H1 (cell line): ENCODE results near the gene ZNF506. TPM values are rescaled to one million over a fixed set of nuclear protein-coding genes. Genes with fewer than 3 reads are reported as not detected.
"Not testable (repeated sequence)": the region's sequence is repeated elsewhere in the genome, so short reads cannot be mapped to it uniquely, and the experiment has no call there.

Experiments used
- CTCF ChIA-PET: fragments of 300-600 bp; sonication (Branson Sonifier 250); formaldehyde crosslinking; loops from one replicate; lab custom pipeline; 2021; ENCODE audit not compliant: partially characterized antibody; lab: Charles Lee
- POLR2A ChIA-PET: fragments of 300-600 bp; sonication (Branson Sonifier 250); formaldehyde crosslinking; loops from one replicate; lab custom pipeline; 2021; ENCODE audit warnings: inconsistent platforms; ENCODE audit not compliant: partially characterized antibody; lab: Charles Lee
- DNase-seq, 2 experiments: peaks; one replicate each; pipeline versions ENCODE4 v3.0.0 to v3.0.0-alpha.2; 2010 to 2022; ENCODE audit warnings: low spot score in 2 of 2, low read depth in 1 of 2, mixed read lengths in 1 of 2
- FAIRE-seq: peaks from 2 replicates; lab custom pipeline; 2011; peaks lifted over from hg19 to GRCh38; lab: Jason Lieb, UNC
- H2AFZ ChIP-seq: 2 replicates; pipeline ENCODE4 v1.8.1; 2012; ENCODE audit warnings: low read length, inconsistent platforms
- H2AK5ac ChIP-seq: 2 replicates; pipeline ENCODE4 v1.6.1; 2013; ENCODE audit warnings: low read depth, low read length
- H2BK120ac ChIP-seq: replicated peaks from 2 replicates; pipeline ENCODE3; 2013; ENCODE audit warnings: low read depth, low read length, inconsistent platforms
- H2BK12ac ChIP-seq: 2 replicates; pipeline ENCODE4 v1.6.1; 2013; ENCODE audit warnings: low read depth, low read length
- H2BK15ac ChIP-seq: 2 replicates; pipeline ENCODE4 v1.6.1; 2013; ENCODE audit warnings: low read length
- H2BK20ac ChIP-seq: 2 replicates; pipeline ENCODE4 v1.6.1; 2013; ENCODE audit warnings: low read length
- H2BK5ac ChIP-seq: 2 replicates; pipeline ENCODE4 v1.6.1; 2013; ENCODE audit warnings: low read depth, low read length
- H3K14ac ChIP-seq: 2 replicates; pipeline ENCODE4 v1.6.1; 2013; ENCODE audit warnings: inconsistent platforms; ENCODE audit not compliant: insufficient read length
- H3K18ac ChIP-seq: 2 replicates; pipeline ENCODE4 v1.6.1; 2013; ENCODE audit warnings: low read length; ENCODE audit errors: extremely low read depth
- H3K23ac ChIP-seq: 2 replicates; pipeline ENCODE4 v1.6.1; 2013; ENCODE audit warnings: inconsistent platforms; ENCODE audit not compliant: insufficient read length
- H3K23me2 ChIP-seq: 2 replicates; pipeline ENCODE4 v1.6.1; 2013; ENCODE audit warnings: low read depth, low read length
- H3K27ac ChIP-seq: 2 replicates; pipeline ENCODE4 v1.6.1; 2011; ENCODE audit warnings: low read depth, low read length, inconsistent platforms
- H3K27me3 ChIP-seq, 4 experiments: replicated peaks in 1 of 4; 1 replicate in 1 of 4; 2 replicates in 3 of 4; pipeline versions ENCODE4 v1.6.1 to v1.8.1; 2011 to 2013; ENCODE audit warnings: low read length in 3 of 4, mild to moderate bottlenecking in 3 of 4, inconsistent platforms in 2 of 4, mixed read lengths in 2 of 4, moderate library complexity in 1 of 4; ENCODE audit not compliant: control insufficient read depth in 3 of 4, insufficient read depth in 3 of 4; ENCODE audit errors: extremely low read depth in 1 of 4
- H3K36me3 ChIP-seq, 4 experiments: 2 replicates each; pipeline versions ENCODE4 v1.6.1 to v1.8.1; 2011 to 2013; ENCODE audit warnings: mild to moderate bottlenecking in 4 of 4, low read length in 3 of 4, moderate library complexity in 2 of 4, control low read depth in 1 of 4, inconsistent platforms in 1 of 4; ENCODE audit not compliant: insufficient read depth in 4 of 4, control insufficient read depth in 2 of 4
- H3K4ac ChIP-seq: replicated peaks from 2 replicates; pipeline ENCODE3; 2013; ENCODE audit warnings: low read length, low read depth, mixed read lengths, inconsistent platforms; ENCODE audit not compliant: insufficient read length
- H3K4me1 ChIP-seq, 4 experiments: replicated peaks in 1 of 4; 1 replicate in 1 of 4; 2 replicates in 3 of 4; pipeline versions ENCODE4 v1.6.1 to v1.8.1; 2011 to 2013; ENCODE audit warnings: low read length in 3 of 4, inconsistent platforms in 2 of 4, mixed read lengths in 1 of 4; ENCODE audit not compliant: insufficient read depth in 4 of 4, control insufficient read depth in 3 of 4
- H3K4me2 ChIP-seq, 2 experiments: 2 replicates each; pipeline versions ENCODE4 v1.6.1 to v1.8.1; 2011 to 2013; ENCODE audit warnings: low read depth in 2 of 2, low read length in 2 of 2, control low read depth in 1 of 2, inconsistent platforms in 1 of 2, mild to moderate bottlenecking in 1 of 2; ENCODE audit not compliant: insufficient read depth in 1 of 2
- H3K4me3 ChIP-seq, 4 experiments: fragments of 200-600, 300-600 bp in 1 of 4; sonication (generic), shearing (Covaris generic), sonication (Bioruptor Twin) in 1 of 4; 2 replicates each; pipeline versions ENCODE4 v1.5.1 to v1.8.1; 2011 to 2016; ENCODE audit warnings: low read length in 4 of 4, low read depth in 3 of 4, control low read depth in 2 of 4, inconsistent platforms in 2 of 4, mild to moderate bottlenecking in 2 of 4, mixed read lengths in 1 of 4, moderate library complexity in 1 of 4; ENCODE audit not compliant: insufficient read depth in 2 of 4; ENCODE audit errors: extremely low read depth in 1 of 4
- H3K56ac ChIP-seq: replicated peaks from 2 replicates; pipeline ENCODE3; 2013; ENCODE audit warnings: low read depth, mild to moderate bottlenecking, mixed read lengths, low read length, inconsistent platforms; ENCODE audit not compliant: insufficient read length
- H3K79me1 ChIP-seq: 2 replicates; pipeline ENCODE4 v1.6.1; 2013; ENCODE audit warnings: low read depth, low read length, control low read depth
- H3K79me2 ChIP-seq, 2 experiments: 2 replicates each; pipeline versions ENCODE4 v1.6.1 to v1.8.1; 2012 to 2013; ENCODE audit warnings: low read length in 2 of 2, mild to moderate bottlenecking in 2 of 2, inconsistent platforms in 1 of 2; ENCODE audit not compliant: insufficient read depth in 2 of 2, control insufficient read depth in 1 of 2
- H3K9ac ChIP-seq, 4 experiments: replicated peaks in 1 of 4; 1 replicate in 1 of 4; 2 replicates in 3 of 4; pipeline versions ENCODE4 v1.6.1 to v1.8.1; 2011 to 2013; ENCODE audit warnings: low read depth in 3 of 4, low read length in 3 of 4, control low read depth in 2 of 4, mild to moderate bottlenecking in 2 of 4, moderate library complexity in 2 of 4, inconsistent platforms in 1 of 4; ENCODE audit errors: extremely low read depth in 1 of 4
- H3K9me3 ChIP-seq, 2 experiments: 2 replicates each; pipeline versions ENCODE4 v1.6.1 to v1.8.1; 2012 to 2013; ENCODE audit warnings: mild to moderate bottlenecking in 2 of 2, moderate library complexity in 2 of 2, control low read depth in 1 of 2, inconsistent platforms in 1 of 2, low read depth in 1 of 2, low read length in 1 of 2, mixed read lengths in 1 of 2; ENCODE audit not compliant: insufficient read depth in 2 of 2
- H4K20me1 ChIP-seq, 2 experiments: replicated peaks in 1 of 2; 2 replicates each; pipeline versions ENCODE3 to v1.8.1; 2011 to 2013; ENCODE audit warnings: inconsistent platforms in 2 of 2, low read length in 2 of 2, mild to moderate bottlenecking in 1 of 2; ENCODE audit not compliant: insufficient read depth in 2 of 2, control insufficient read depth in 1 of 2
- H4K5ac ChIP-seq: 2 replicates; pipeline ENCODE4 v1.6.1; 2013; ENCODE audit warnings: low read length, low read depth, mixed read lengths, inconsistent platforms; ENCODE audit not compliant: insufficient read length
- H4K8ac ChIP-seq: 2 replicates; pipeline ENCODE4 v1.8.0; 2013; ENCODE audit warnings: mild to moderate bottlenecking, moderate library complexity, low read length, inconsistent platforms; ENCODE audit not compliant: insufficient read depth; ENCODE audit errors: extremely low read depth
- H4K91ac ChIP-seq: replicated peaks from 2 replicates; pipeline ENCODE3; 2013; ENCODE audit warnings: low read length, mixed read lengths, inconsistent platforms; ENCODE audit not compliant: insufficient read length
- WGBS, 2 experiments: shearing (Covaris generic) in 1 of 2; methylation state at CpG; one replicate each; pipeline versions ENCODE4 v1.1.6 to v1.1.7; 2013 to 2015; ENCODE audit warnings: low lambda C conversion rate in 2 of 2, mixed read lengths in 2 of 2, inconsistent platforms in 1 of 2, low coverage in 1 of 2, missing lambda C conversion rate in 1 of 2; ENCODE audit not compliant: insufficient replicate concordance in 2 of 2, insufficient coverage in 1 of 2, insufficient read length in 1 of 2; ENCODE audit errors: extremely low coverage in 1 of 2, missing lambda C conversion rate in 1 of 2; 5-methylcytosine and 5-hydroxymethylcytosine counted together
- polyA plus RNA-seq, 7 experiments: library from polyadenylated mRNA; depleted of rRNA in 3 of 7; stranded (reverse) in 5 of 7; unstranded in 2 of 7; fragments of >200 nt in 5 of 7; fragments of 200-250 nt in 2 of 7; gene quantifications; 1 replicate in 5 of 7; 2 replicates in 1 of 7; 4 replicates in 1 of 7; pipeline versions ENCODE4 v1.2.1 to v1.2.3, GENCODE V29; 2011 to 2013; ENCODE audit warnings: missing spikeins in 2 of 7, mixed read lengths in 2 of 7
- total RNA-seq: library from RNA; stranded (reverse); fragmentation: NEBNext Ultra II Directional; extraction: Animal tissue kit (Norgen Biotek cat#: 25700); gene quantifications from 2 replicates; pipeline ENCODE4 v1.2.1, GENCODE V29; 2021

Gene ZNF506
- total and polyA plus RNA-seq, 2 of the 8 experiments (the other 6 are each of a cell fraction or from before 2014, with no cell fraction given): 4.5 to 8.3 TPM

DNA sequence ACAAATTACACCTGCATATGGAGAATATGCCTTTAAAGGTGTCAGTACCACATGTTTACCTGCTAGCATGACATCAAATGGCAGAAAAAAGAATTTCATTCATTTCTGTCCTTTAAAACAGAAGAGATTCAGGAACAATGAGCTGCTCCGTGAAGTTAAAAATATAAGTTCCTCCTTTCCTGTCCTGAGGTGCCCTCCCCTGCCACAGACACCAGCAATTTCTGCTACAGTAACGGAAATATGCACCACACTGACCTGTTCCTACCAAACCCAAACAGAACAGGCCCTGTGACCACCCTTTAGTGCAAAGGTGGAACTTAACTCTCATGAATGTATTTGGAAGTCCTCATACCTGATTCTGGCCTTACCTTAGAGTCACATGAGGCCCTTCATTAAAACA lies 30.2 kb upstream of the ZNF506 start:
- not testable (repeated sequence) for H3K9me3 ChIP-seq, H2BK20ac ChIP-seq, H4K8ac ChIP-seq, H3K4me2 ChIP-seq, H3K27me3 ChIP-seq, DNase-seq, H3K56ac ChIP-seq, H3K14ac ChIP-seq, H3K23ac ChIP-seq, H3K27ac ChIP-seq, H2BK12ac ChIP-seq, H2BK120ac ChIP-seq, H3K9ac ChIP-seq, H3K4me1 ChIP-seq, H4K20me1 ChIP-seq, H3K4ac ChIP-seq, H2BK5ac ChIP-seq, H2AK5ac ChIP-seq, H2AFZ ChIP-seq, FAIRE-seq, H3K36me3 ChIP-seq, H2BK15ac ChIP-seq, H3K4me3 ChIP-seq, H4K5ac ChIP-seq, H3K18ac ChIP-seq, H4K91ac ChIP-seq, H3K23me2 ChIP-seq, H3K79me1 ChIP-seq
- 93% methylated on average over 2 of the region's 2 CpGs; no CpG with 5 or more reads in 1 of the 2 experiments for WGBS, 2 experiments
- H3K79me2 ChIP-seq: peaks cover 0 to 11% of the 10 kb centered on the region in 2 experiments; a peak in 2 of 4 replicates
- ChIA-PET POLR2A (interaction anchor here (2.5 to 8.5 kb wide), 3 partner anchors 9 to 51 kb away, joined by 15 to 77 read pairs (median 40); partner anchors contain the start of genes ZNF253 and ZNF93), CTCF (interaction anchor here (0.9 to 1.1 kb wide), 2 partner anchors 10 to 33 kb away, joined by 4 read pairs; no protein-coding TSS in a partner anchor)
